SK-N-SH (cell line): Measurements from ENCODE around the gene ZNF606. TPM values are rescaled to one million over a fixed set of nuclear protein-coding genes. Genes with fewer than 3 reads are reported as not detected.

Experiments
- CTCF ChIA-PET: fragments of 300-600, 350-600 bp; formaldehyde crosslinking; extraction: SDS; loops from one replicate; lab custom pipeline; 2021; lab: Yijun Ruan, JAX
- POLR2A ChIA-PET: fragments of 350-600 bp; sonication (Branson Sonifier 250); formaldehyde crosslinking; extraction: SDS; loops from one replicate; lab custom pipeline; 2020; ENCODE audit warnings: antibody characterized with exemption, inconsistent platforms; lab: Yijun Ruan, JAX
- DNase-seq: peaks from one replicate; pipeline ENCODE4 v3.0.0; 2012
- H2AFZ ChIP-seq: fragments of 200-600 bp; sonication (generic); 2 replicates; pipeline ENCODE4 v1.8.1; 2016; ENCODE audit warnings: antibody characterized with exemption, mild to moderate bottlenecking, low read depth
- H3F3A ChIP-seq: fragments of 200-600 bp; sonication (generic); replicated peaks from 2 replicates; pipeline ENCODE3; 2016; ENCODE audit warnings: antibody characterized with exemption, mild to moderate bottlenecking; ENCODE audit not compliant: insufficient read depth
- H3K27ac ChIP-seq, 2 experiments: fragments of 200-500 bp in 1 of 2; fragments of 200-600 bp in 1 of 2; sonication (Bioruptor generic) in 1 of 2; sonication (generic), shearing (Covaris generic) in 1 of 2; 2 replicates each; pipeline versions ENCODE4 v1.5.1 to v1.6.1; 2014 to 2016; ENCODE audit warnings: low read depth in 2 of 2, inconsistent platforms in 1 of 2, low read length in 1 of 2, mild to moderate bottlenecking in 1 of 2, mixed read lengths in 1 of 2
- H3K27me3 ChIP-seq: fragments of 200-600 bp; sonication (generic), shearing (Covaris generic); 2 replicates; pipeline ENCODE4 v1.6.1; 2016; ENCODE audit warnings: mixed run types; ENCODE audit not compliant: insufficient read depth
- H3K36me3 ChIP-seq, 2 experiments: fragments of 200-500 bp in 1 of 2; fragments of 200-600 bp in 1 of 2; sonication (Bioruptor generic) in 1 of 2; sonication (generic) in 1 of 2; replicated peaks in 1 of 2; 2 replicates each; pipeline versions ENCODE3 to v1.5.1; 2014 to 2016; ENCODE audit warnings: low read length in 1 of 2, mild to moderate bottlenecking in 1 of 2; ENCODE audit not compliant: insufficient read depth in 2 of 2, control insufficient read depth in 1 of 2
- H3K4me1 ChIP-seq, 2 experiments: fragments of 200-500 bp in 1 of 2; fragments of 200-600 bp in 1 of 2; sonication (Bioruptor generic) in 1 of 2; sonication (generic), shearing (Covaris generic) in 1 of 2; 2 replicates each; pipeline versions ENCODE4 v1.5.1 to v1.6.1; 2014 to 2016; ENCODE audit warnings: low read depth in 1 of 2, low read length in 1 of 2, mixed run types in 1 of 2; ENCODE audit not compliant: insufficient read depth in 2 of 2, control insufficient read depth in 1 of 2
- H3K4me2 ChIP-seq: fragments of 200-600 bp; sonication (generic), shearing (Covaris generic); 2 replicates; pipeline ENCODE4 v1.6.1; 2017; ENCODE audit warnings: mixed run types
- H3K4me3 ChIP-seq, 2 experiments: fragments of 200-500 bp in 1 of 2; fragments of 200-600 bp in 1 of 2; sonication (Bioruptor generic) in 1 of 2; sonication (generic), shearing (Covaris generic) in 1 of 2; 2 replicates each; pipeline versions ENCODE4 v1.5.1 to v1.8.1; 2014 to 2016; ENCODE audit warnings: low read depth in 2 of 2, inconsistent platforms in 1 of 2, low read length in 1 of 2, mild to moderate bottlenecking in 1 of 2, mixed read lengths in 1 of 2, moderate library complexity in 1 of 2
- H3K79me2 ChIP-seq: fragments of 200-600 bp; sonication (generic); 2 replicates; pipeline ENCODE4 v1.8.1; 2017; ENCODE audit warnings: mild to moderate bottlenecking; ENCODE audit not compliant: insufficient read depth
- H3K9ac ChIP-seq: fragments of 200-600 bp; sonication (generic); 2 replicates; pipeline ENCODE4 v1.6.1; 2017; ENCODE audit warnings: mixed run types
- H3K9me2 ChIP-seq: fragments of 200-600 bp; sonication (generic); 2 replicates; pipeline ENCODE4 v1.6.1; 2017; ENCODE audit warnings: mixed run types
- H3K9me3 ChIP-seq: fragments of 200-600 bp; sonication (generic); 2 replicates; pipeline ENCODE4 v1.6.1; 2017; ENCODE audit warnings: mixed run types, mild to moderate bottlenecking, moderate library complexity
- H4K20me1 ChIP-seq: fragments of 200-600 bp; sonication (generic); 2 replicates; pipeline ENCODE4 v1.6.1; 2017; ENCODE audit warnings: mild to moderate bottlenecking, mixed run types; ENCODE audit not compliant: insufficient read depth
- CHD2 ChIP-seq: fragments of 150-350 bp; IDR thresholded peaks from 2 replicates; pipeline ENCODE4 v1.6.1; 2018; ENCODE audit warnings: low read length; ENCODE audit not compliant: partially characterized antibody
- EP300 ChIP-seq, 2 experiments: IDR thresholded peaks; 2 replicates each; pipeline versions ENCODE4 v1.4.0 to v1.6.1; 2012; ENCODE audit warnings: borderline replicate concordance in 1 of 2, low read depth in 1 of 2, low read length in 1 of 2
- FOXJ3 ChIP-seq: sonication (generic); formaldehyde crosslinking; IDR thresholded peaks from 2 replicates; pipeline ENCODE4 v1.5.1; 2020; ENCODE audit warnings: mild to moderate bottlenecking, missing genetic modification reagents
- RAD21 ChIP-seq: IDR thresholded peaks from 2 replicates; pipeline ENCODE4 v1.6.1; 2012; ENCODE audit warnings: mild to moderate bottlenecking, low read length
- REST ChIP-seq: IDR thresholded peaks from 2 replicates; pipeline ENCODE4 v1.6.1; 2012; ENCODE audit warnings: mild to moderate bottlenecking, low read depth, low read length, moderate library complexity
- RFX5 ChIP-seq: IDR thresholded peaks from 2 replicates; pipeline ENCODE4 v1.6.1; 2012; ENCODE audit warnings: mild to moderate bottlenecking, improper control_type of control experiment, low read length
- SIN3A ChIP-seq: IDR thresholded peaks from 2 replicates; pipeline ENCODE4 v1.6.1; 2012; ENCODE audit warnings: low read depth, mild to moderate bottlenecking, low read length, moderate library complexity, borderline replicate concordance
- TAF1 ChIP-seq: IDR thresholded peaks from 2 replicates; pipeline ENCODE4 v1.6.1; 2012; ENCODE audit warnings: low read depth, mild to moderate bottlenecking, low read length, moderate library complexity, borderline replicate concordance
- TEAD4 ChIP-seq: IDR thresholded peaks from 2 replicates; pipeline ENCODE4 v1.4.0; 2012; ENCODE audit warnings: mild to moderate bottlenecking, borderline replicate concordance; ENCODE audit not compliant: insufficient read depth
- WGBS: methylation state at CpG from one replicate; pipeline ENCODE4 v1.1.6; 2017; ENCODE audit warnings: low lambda C conversion rate; 5-methylcytosine and 5-hydroxymethylcytosine counted together
- polyA plus RNA-seq, 3 experiments: library from polyadenylated mRNA; depleted of rRNA; stranded (reverse); fragments of >200 nt; gene quantifications; 2 replicates each; pipeline ENCODE4 v1.2.3, GENCODE V29; 2012
- TF ChIP-seq, protein P1 (sequence below): IDR thresholded peaks from 2 replicates; pipeline ENCODE4; 2012
- TF ChIP-seq, protein P2 (sequence below): IDR thresholded peaks from 2 replicates; pipeline ENCODE4 v1.4.0; 2012; ENCODE audit warnings: low read depth
- TF ChIP-seq, protein P3 (sequence below): IDR thresholded peaks from 2 replicates; pipeline ENCODE4 v1.4.0; 2012; ENCODE audit warnings: low read depth, borderline replicate concordance

The ZNF606 gene
- polyA plus RNA-seq, 1 of the 3 experiments (the other 2 are of a cell fraction), result 2.9 TPM

GRCh38 chr19:57947088-57947418, 55.6 kb downstream of the ZNF606 start:
- H3K4me3 ChIP-seq, result peak overlapping the region; percentile 88 to 97
- H3F3A ChIP-seq, result no peaks in the 10 kb centered on the region
- peak overlapping the region; percentile 81 for H3K9ac ChIP-seq
- CTCF ChIA-PET, result no interaction called here
- H2AFZ ChIP-seq, result peak overlapping the region; percentile 98; the same call in 1 of the 2 replicates
- H3K9me2 ChIP-seq, result no peaks in the 10 kb centered on the region
- TF ChIP-seq RFX5, result no peak
- no peak for TF ChIP-seq RAD21
- TF ChIP-seq, protein P1, sequence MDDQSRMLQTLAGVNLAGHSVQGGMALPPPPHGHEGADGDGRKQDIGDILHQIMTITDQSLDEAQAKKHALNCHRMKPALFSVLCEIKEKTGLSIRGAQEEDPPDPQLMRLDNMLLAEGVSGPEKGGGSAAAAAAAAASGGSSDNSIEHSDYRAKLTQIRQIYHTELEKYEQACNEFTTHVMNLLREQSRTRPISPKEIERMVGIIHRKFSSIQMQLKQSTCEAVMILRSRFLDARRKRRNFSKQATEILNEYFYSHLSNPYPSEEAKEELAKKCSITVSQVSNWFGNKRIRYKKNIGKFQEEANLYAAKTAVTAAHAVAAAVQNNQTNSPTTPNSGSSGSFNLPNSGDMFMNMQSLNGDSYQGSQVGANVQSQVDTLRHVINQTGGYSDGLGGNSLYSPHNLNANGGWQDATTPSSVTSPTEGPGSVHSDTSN, result no peak
- no peak for TF ChIP-seq TEAD4
- TF ChIP-seq, protein P2, sequence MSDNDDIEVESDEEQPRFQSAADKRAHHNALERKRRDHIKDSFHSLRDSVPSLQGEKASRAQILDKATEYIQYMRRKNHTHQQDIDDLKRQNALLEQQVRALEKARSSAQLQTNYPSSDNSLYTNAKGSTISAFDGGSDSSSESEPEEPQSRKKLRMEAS, result no peak
- TF ChIP-seq TAF1, result no peak
- TF ChIP-seq SIN3A, result no peak
- no peak for TF ChIP-seq EP300 (IDR thresholded peaks at IDR 0.05; ENCODE audit: borderline replicate concordance in 1 of 2, low read depth in 1 of 2, low read length in 1 of 2)
- TF ChIP-seq, protein P3, sequence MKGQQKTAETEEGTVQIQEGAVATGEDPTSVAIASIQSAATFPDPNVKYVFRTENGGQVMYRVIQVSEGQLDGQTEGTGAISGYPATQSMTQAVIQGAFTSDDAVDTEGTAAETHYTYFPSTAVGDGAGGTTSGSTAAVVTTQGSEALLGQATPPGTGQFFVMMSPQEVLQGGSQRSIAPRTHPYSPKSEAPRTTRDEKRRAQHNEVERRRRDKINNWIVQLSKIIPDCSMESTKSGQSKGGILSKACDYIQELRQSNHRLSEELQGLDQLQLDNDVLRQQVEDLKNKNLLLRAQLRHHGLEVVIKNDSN, result no peak
- no peak for TF ChIP-seq CHD2
- no peak for TF ChIP-seq REST
- no peak for TF ChIP-seq FOXJ3
- peaks cover 19 to 20% of the 10 kb centered on the region in 2 experiments for H3K36me3 ChIP-seq
- H4K20me1 ChIP-seq, result no peaks in the 10 kb centered on the region
- no peaks in the 10 kb centered on the region for H3K27me3 ChIP-seq
- H3K4me1 ChIP-seq, result peaks cover 0 to 7% of the 10 kb centered on the region in 2 experiments; a peak in 3 of 4 replicates
- POLR2A ChIA-PET, result no interaction called here
- no peak for DNase-seq
- WGBS, result 5% methylated on average over 6 of the region's 18 CpGs
- peaks cover 53% of the 10 kb centered on the region for H3K79me2 ChIP-seq
- peak overlapping the region in 1 of 2 experiments; percentile 53; a peak in 2 of 4 replicates for H3K27ac ChIP-seq
- H3K9me3 ChIP-seq, result no peaks in the 10 kb centered on the region
- H3K4me2 ChIP-seq, result peak overlapping the region; percentile 94
